Endodermal cell (in vitro differentiated cells): Measurements from ENCODE around the gene ARHGAP44. TPM values are rescaled to one million over a fixed set of nuclear protein-coding genes. Genes with fewer than 3 reads are reported as not detected.

ENCODE experiments used
- DNase-seq: peaks from one replicate; pipeline ENCODE4 v3.0.0-alpha.2; 2017
- H3K27ac ChIP-seq: 2 replicates; pipeline ENCODE4 v1.5.1; 2013; ENCODE audit warnings: mild to moderate bottlenecking, low read depth, low read length, moderate library complexity
- H3K27me3 ChIP-seq: 2 replicates; pipeline ENCODE4 v1.6.1; 2013; ENCODE audit warnings: mild to moderate bottlenecking, low read length, moderate library complexity; ENCODE audit not compliant: insufficient read depth, control insufficient read depth, poor library complexity, severe bottlenecking
- H3K36me3 ChIP-seq: 2 replicates; pipeline ENCODE4 v1.7.0; 2013; ENCODE audit warnings: mild to moderate bottlenecking, low read length, moderate library complexity; ENCODE audit not compliant: control insufficient read depth, insufficient read depth
- H3K4me1 ChIP-seq: one replicate; pipeline ENCODE4 v1.7.0; 2013; ENCODE audit warnings: low read length; ENCODE audit not compliant: control insufficient read depth, insufficient read depth
- H3K4me3 ChIP-seq: 2 replicates; pipeline ENCODE4 v1.5.1; 2013; ENCODE audit warnings: mild to moderate bottlenecking, low read length, moderate library complexity
- H3K9ac ChIP-seq: 2 replicates; pipeline ENCODE4 v1.6.1; 2013; ENCODE audit warnings: mild to moderate bottlenecking, low read length, moderate library complexity; ENCODE audit not compliant: poor library complexity, severe bottlenecking; ENCODE audit errors: extremely low read depth
- H3K9me3 ChIP-seq: 2 replicates; pipeline ENCODE4 v1.6.1; 2013; ENCODE audit warnings: mild to moderate bottlenecking, low read length, moderate library complexity; ENCODE audit not compliant: control insufficient read depth
- H3K27ac Mint-ChIP-seq: 2 replicates; pipeline ENCODE4 v1.8.0; 2020; ENCODE audit warnings: mixed read lengths
- H3K27me3 Mint-ChIP-seq: 2 replicates; pipeline ENCODE4 v1.8.0; 2021; ENCODE audit warnings: mild to moderate bottlenecking, mixed read lengths; ENCODE audit not compliant: insufficient read depth
- H3K36me3 Mint-ChIP-seq: 2 replicates; pipeline ENCODE4 v1.8.0; 2020; ENCODE audit warnings: low read depth, mixed read lengths
- H3K4me1 Mint-ChIP-seq: 2 replicates; pipeline ENCODE4 v1.8.0; 2020; ENCODE audit warnings: mixed read lengths
- H3K4me3 Mint-ChIP-seq: 2 replicates; pipeline ENCODE4 v1.8.0; 2020; ENCODE audit warnings: mild to moderate bottlenecking, moderate library complexity, mixed read lengths
- H3K9me3 Mint-ChIP-seq: 2 replicates; pipeline ENCODE4 v1.8.0; 2020; ENCODE audit warnings: mild to moderate bottlenecking, mixed read lengths
- WGBS, 2 experiments: methylation state at CpG; one replicate each; pipeline versions ENCODE4 v1.1.5 to v1.1.7; 2013; ENCODE audit warnings: missing lambda C conversion rate in 2 of 2, mixed read lengths in 1 of 2; ENCODE audit not compliant: insufficient coverage in 1 of 2, insufficient read length in 1 of 2; 5-methylcytosine and 5-hydroxymethylcytosine counted together
- total RNA-seq, 2 donors: library from RNA; stranded (reverse); fragmentation: NEBNext Ultra II Directional in 1 of 2; extraction: Animal tissue kit (Norgen Biotek cat#: 25700) in 1 of 2; gene quantifications; 2 replicates in 1 of 2; 3 replicates in 1 of 2; pipeline ENCODE4 v1.2.1, GENCODE V29; 2021
- TF ChIP-seq, protein P1 (sequence below): fragments of 200-600 bp; sonication (generic); conservative IDR thresholded peaks from 2 replicates; pipeline ENCODE4 v1.5.0; 2021; ENCODE audit warnings: antibody characterized with exemption, mild to moderate bottlenecking

The ARHGAP44 gene
- total RNA-seq, 2 donors from 2014 or later, result 14.2 to 21.9 TPM

DNA sequence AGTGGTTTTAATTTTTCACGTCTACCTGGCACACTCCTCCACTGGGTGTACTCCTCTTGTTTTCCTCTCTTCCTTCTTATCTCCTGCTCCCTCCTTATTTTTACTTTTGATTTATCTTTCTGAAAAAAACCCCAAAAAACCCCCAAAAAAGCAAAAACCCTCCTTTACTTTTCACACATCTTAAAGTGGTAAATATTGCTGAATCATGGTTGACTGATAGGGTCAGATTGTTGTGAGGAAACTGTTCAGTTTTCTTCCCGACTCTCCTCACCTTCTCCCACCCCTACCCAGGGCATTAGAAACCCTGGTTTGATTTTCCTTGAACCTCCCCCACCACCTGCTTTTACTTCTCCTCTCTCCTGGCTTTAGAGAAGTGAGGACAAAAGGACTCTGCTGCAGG, 25.4 kb downstream of the ARHGAP44 start:
- Mint-ChIP-seq H3K27me3 (no peaks in the 10 kb centered on the region), H3K9me3 (peaks cover 7% of the 10 kb centered on the region), H3K4me3 (no peak overlapping the region), H3K36me3 (peaks cover 2% of the 10 kb centered on the region), H3K27ac (no peak overlapping the region), H3K4me1 (no peaks in the 10 kb centered on the region)
- H3K9me3 ChIP-seq, result peaks cover 6% of the 10 kb centered on the region
- WGBS, 2 experiments, result 79 to 100% methylated on average over 1 to 2 of the region's 2 CpGs
- no peak overlapping the region for H3K9ac ChIP-seq
- no peaks in the 10 kb centered on the region for H3K4me1 ChIP-seq
- H3K4me3 ChIP-seq, result no peak overlapping the region
- TF ChIP-seq, protein P1, sequence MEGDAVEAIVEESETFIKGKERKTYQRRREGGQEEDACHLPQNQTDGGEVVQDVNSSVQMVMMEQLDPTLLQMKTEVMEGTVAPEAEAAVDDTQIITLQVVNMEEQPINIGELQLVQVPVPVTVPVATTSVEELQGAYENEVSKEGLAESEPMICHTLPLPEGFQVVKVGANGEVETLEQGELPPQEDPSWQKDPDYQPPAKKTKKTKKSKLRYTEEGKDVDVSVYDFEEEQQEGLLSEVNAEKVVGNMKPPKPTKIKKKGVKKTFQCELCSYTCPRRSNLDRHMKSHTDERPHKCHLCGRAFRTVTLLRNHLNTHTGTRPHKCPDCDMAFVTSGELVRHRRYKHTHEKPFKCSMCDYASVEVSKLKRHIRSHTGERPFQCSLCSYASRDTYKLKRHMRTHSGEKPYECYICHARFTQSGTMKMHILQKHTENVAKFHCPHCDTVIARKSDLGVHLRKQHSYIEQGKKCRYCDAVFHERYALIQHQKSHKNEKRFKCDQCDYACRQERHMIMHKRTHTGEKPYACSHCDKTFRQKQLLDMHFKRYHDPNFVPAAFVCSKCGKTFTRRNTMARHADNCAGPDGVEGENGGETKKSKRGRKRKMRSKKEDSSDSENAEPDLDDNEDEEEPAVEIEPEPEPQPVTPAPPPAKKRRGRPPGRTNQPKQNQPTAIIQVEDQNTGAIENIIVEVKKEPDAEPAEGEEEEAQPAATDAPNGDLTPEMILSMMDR, result no peak
- DNase-seq, result no peak
- no peaks in the 10 kb centered on the region for H3K36me3 ChIP-seq
- H3K27me3 ChIP-seq, result no peaks in the 10 kb centered on the region
- no peak overlapping the region for H3K27ac ChIP-seq

GRCh38 chr17:12815642-12816141, 26.4 kb downstream of the ARHGAP44 start:
- Histone ChIP-seq H3K9ac (no peak overlapping the region), H3K4me1 (no peaks in the 10 kb centered on the region), H3K36me3 (no peaks in the 10 kb centered on the region), H3K9me3 (peaks cover 6% of the 10 kb centered on the region), H3K27me3 (no peaks in the 10 kb centered on the region), H3K27ac (no peak overlapping the region), H3K4me3 (no peak overlapping the region)
- 88 to 100% methylated on average over 1 to 3 of the region's 3 CpGs for WGBS, 2 experiments
- H3K27ac Mint-ChIP-seq, result no peak overlapping the region
- H3K9me3 Mint-ChIP-seq, result no peaks in the 10 kb centered on the region
- H3K4me1 Mint-ChIP-seq, result no peaks in the 10 kb centered on the region
- no peak for DNase-seq
- TF ChIP-seq, protein P1, result no peak
- no peak overlapping the region for H3K4me3 Mint-ChIP-seq
- no peaks in the 10 kb centered on the region for H3K27me3 Mint-ChIP-seq
- H3K36me3 Mint-ChIP-seq, result no peaks in the 10 kb centered on the region

DNA sequence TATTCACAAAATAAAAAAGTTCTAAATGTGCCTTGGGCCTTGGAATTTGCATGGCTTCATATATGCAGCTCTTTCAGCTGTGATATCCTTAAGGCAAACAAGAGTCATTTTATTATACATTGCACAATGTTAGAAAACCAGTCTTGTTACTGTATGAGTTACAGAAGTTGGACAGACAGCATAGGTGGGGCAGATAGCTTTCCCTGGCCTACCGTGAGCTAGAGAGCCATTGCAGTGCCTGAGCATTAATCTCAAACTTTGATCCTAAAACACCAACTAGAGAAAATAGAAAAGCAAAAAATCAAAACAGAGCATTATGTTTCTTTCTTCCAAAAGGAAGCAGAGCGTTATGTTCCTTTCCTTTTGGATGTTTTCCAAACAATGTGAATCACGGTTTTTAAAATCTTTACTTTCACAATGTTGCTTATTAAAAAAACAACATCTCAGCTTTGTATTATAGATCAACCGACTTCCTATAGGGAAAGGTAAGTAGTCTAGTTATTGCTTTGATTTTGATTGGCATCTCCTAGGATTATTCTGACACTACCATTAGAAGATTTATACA, 32.2 kb downstream of the ARHGAP44 start:
- H3K27me3 Mint-ChIP-seq, result no peaks in the 10 kb centered on the region
- no peak overlapping the region for H3K4me3 Mint-ChIP-seq
- H3K9ac ChIP-seq, result no peak overlapping the region
- no peak for DNase-seq
- H3K36me3 ChIP-seq, result no peaks in the 10 kb centered on the region
- TF ChIP-seq, protein P1, result no peak
- 91 to 100% methylated on average over 2 to 3 of the region's 4 CpGs for WGBS, 2 experiments
- H3K4me3 ChIP-seq, result no peak overlapping the region
- H3K9me3 Mint-ChIP-seq, result no peaks in the 10 kb centered on the region
- H3K9me3 ChIP-seq, result peaks cover 6% of the 10 kb centered on the region
- H3K27me3 ChIP-seq, result no peaks in the 10 kb centered on the region
- H3K4me1 ChIP-seq, result no peaks in the 10 kb centered on the region
- H3K27ac Mint-ChIP-seq, result no peak overlapping the region
- no peaks in the 10 kb centered on the region for H3K36me3 Mint-ChIP-seq
- peaks cover 3% of the 10 kb centered on the region for H3K4me1 Mint-ChIP-seq
- no peak overlapping the region for H3K27ac ChIP-seq
